IPS-NIHi7 (cell line): Measurements from ENCODE around the gene SAMD5.
"Not testable (repeated sequence)": the region's sequence is repeated elsewhere in the genome, so short reads cannot be mapped to it uniquely, and the experiment has no call there.

ENCODE experiments used
- DNase-seq: peaks from one replicate; pipeline ENCODE4 v3.0.0; 2012; ENCODE audit warnings: mixed read lengths; ENCODE audit errors: extremely low spot score

SAMD5 gene

DNA sequence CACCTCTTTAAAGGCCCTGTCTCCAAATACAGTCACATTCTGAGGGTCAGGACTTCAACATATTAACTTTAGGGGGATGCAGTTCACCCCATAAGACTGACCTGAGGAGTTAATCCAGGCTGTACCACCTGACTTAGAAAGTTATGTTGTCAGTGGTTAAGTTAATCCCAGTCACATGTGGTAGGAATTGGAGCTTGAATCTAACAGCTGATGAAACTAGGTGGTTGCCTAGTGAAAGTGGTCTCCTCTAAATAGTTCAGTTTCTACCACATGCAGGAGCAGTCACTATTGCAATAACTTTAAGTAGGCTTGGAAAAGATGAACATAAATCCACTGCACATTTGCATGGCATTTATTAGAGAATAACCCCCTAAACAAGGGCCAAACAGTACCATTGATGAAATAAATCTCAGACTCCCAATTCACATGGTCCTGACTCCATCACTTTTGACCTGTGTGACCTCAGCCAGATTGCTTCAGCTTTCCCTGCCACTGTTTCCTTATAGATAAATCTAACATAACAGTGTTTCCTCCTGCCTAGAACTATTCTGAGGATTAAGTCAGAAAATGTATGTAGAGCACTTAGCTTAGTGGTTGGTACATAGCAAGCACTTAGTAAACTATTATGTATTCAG is 20.1 kb downstream of the SAMD5 start:
- no peak for DNase-seq

DNA sequence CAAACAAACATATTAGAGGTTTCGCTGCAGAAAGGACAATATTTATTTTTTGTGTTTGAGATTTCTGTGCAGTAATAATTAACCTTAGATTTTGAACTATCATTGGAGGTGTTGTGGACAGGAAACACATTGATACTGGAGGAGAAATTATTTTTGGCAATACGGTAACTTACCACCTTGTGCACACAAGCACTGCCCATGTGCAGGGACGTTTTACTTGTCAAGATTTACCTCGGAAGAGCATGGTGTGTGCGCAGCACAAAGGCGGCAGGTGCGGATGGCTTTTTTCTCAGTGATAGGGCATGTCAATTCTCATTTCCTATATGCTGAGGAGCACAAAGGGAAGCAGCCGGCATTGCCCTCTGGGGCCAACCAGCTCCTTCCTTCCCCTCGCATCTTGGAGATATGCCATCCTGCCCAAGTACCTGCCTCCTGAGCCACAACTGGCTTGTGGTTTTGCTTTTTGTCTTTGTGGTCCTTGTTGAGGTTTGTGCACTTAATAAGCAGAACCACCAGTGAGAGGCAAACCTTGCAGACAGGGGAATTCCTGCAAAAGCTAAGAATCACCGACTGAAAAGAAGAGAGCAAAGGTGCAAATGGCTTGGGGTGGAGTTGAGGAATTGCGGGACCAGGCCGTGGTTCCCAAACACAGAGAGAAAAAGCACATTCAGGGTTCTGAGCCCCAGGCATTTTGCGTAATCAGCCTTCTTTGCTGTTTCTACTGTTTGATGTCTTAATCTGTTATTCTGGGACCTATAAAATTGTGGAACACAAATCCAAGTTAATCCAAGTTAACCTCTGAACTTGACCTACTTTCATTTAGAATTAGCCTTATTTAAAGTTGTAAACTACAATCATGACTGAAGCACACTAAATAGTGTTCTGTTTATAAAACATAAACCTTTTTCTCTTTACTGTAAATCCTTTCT is 21.9 kb downstream of the SAMD5 start:
- no peak for DNase-seq

DNA sequence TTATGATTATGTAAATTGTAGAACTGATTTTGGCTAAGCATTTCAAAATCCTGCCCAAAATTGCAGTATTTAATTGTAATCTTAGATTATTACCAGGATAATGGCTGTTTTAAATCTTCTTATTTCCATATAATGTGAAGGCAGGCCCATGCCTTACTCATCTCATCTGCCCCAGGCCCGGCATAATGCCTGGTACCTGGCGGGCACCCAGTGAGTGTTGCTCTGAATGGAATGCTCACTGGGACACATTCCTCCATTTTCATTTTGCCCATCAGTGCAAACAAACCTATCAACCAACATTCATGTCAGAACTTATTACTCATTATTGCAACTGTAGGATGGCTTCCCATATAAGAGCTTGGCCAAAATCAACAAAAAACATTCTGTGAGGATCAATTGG is 22.8 kb downstream of the SAMD5 start:
- no peak for DNase-seq

DNA sequence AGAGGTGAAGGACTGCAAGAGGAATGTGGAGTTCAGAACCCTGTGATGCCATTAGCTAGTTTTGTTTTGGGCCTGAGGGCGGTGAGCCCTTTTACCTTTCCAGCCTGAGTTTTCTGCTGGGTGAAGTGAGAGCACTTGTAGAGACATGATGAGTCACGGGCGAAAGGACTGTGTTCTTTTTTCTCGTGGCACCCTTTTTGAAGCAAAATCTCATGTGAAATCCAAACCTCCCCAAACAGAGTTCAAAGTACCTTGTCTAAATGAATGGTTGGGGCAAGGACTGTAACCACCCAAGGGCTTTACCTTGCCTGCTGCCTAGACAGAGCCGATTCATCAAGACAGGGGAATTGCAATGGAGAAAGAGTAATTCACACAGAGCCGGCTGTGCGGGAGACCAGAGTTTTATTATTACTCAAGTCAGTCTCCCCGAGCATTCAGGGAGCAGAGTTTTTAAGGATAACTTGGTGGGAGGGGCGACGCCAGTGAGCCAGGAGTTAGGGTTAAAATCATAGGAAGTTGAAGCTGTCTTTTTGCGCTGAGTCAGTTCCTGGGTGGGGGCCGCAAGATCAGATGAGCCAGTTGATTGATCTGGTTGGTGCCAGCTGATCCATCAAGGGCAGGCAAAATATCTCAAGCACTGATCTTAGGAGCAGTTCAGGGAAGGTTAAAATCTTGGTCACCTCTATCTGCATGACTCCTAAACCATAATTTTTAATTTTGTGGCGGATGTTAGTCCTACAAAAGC is 25.8 kb downstream of the SAMD5 start:
- DNase-seq: no peak

GRCh38 chr6:147538821-147539220 is 30.3 kb downstream of the SAMD5 start:
- no peak for DNase-seq

- no peak for DNase-seq
Measured at GRCh38 chr6:147540075-147540474, 31.6 kb downstream of the SAMD5 start.

- DNase-seq: not testable (repeated sequence)
Measured at GRCh38 chr6:147542436-147542835, 33.9 kb downstream of the SAMD5 start.

DNA sequence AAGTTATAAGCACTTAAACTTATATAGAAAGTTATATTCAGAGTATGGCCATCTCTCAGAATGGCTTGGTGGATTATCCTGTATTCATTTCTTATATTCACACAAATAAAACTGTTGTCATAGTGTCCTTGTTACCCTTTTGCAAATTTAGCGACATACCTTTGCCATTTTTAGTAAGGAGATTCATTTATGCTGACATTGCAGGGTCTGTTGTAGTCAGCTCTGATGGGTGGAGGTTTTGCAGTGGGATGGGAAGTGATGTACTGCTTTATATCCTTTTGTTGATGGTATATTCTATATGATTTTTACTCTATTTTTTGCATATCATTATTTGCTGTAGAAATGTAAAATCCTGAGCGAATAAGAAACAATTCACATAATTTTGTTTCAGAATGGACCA is 35.9 kb downstream of the SAMD5 start:
- no peak for DNase-seq

- DNase-seq: no peak
Measured at GRCh38 chr6:147546501-147547368, 38.2 kb downstream of the SAMD5 start.

- no peak for DNase-seq
Measured at GRCh38 chr6:147547369-147547902, 38.9 kb downstream of the SAMD5 start.

- no peak for DNase-seq
Measured at GRCh38 chr6:147548921-147549475, 40.5 kb downstream of the SAMD5 start.

DNA sequence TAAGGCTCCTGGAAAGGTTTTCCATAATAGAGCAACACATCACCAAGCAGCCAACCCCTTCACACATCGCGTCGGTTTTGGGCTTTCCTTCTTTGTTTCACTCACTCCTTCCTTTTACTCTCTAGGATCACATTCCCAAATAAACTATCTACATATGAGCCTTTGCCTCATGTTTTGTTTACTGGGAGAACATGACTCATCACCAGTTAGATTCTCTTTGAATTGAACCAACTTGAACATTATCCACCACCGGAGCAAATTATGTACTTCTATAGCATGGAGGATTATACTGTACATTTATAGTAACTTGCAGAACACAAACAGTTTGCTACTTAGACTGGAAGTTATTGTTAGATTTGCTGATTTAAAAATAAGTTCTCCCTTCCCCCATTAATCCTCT is 41.0 kb downstream of the SAMD5 start:
- DNase-seq: no peak

GRCh38 chr6:147551976-147552375 is 43.5 kb downstream of the SAMD5 start:
- no peak for DNase-seq

- DNase-seq: no peak
Measured at GRCh38 chr6:147553099-147553498, 44.6 kb downstream of the SAMD5 start.

GRCh38 chr6:147554281-147554680 is 45.8 kb downstream of the SAMD5 start:
- DNase-seq: no peak

DNA sequence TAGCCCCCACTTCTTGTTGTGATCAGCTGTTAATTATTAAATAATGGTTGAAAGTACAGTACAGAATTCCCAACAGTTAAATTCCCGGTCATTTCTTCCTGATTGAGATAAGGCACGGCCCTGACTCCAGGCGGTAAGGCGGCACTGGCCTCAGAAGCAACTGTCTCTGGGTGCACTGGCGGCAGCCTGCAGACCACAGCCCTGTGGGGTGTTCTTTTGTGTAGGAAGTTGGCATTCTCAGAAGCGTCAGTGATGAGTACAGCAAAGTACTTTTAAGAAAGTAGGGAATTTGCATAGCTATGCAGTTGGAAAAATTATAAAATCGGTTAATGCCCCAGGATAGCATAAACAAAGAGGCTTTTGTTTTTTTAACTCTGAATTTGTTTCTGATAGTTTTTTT is 50.5 kb downstream of the SAMD5 start:
- no peak for DNase-seq

- no peak for DNase-seq
Measured at GRCh38 chr6:147560670-147561069, 52.2 kb downstream of the SAMD5 start.

DNA sequence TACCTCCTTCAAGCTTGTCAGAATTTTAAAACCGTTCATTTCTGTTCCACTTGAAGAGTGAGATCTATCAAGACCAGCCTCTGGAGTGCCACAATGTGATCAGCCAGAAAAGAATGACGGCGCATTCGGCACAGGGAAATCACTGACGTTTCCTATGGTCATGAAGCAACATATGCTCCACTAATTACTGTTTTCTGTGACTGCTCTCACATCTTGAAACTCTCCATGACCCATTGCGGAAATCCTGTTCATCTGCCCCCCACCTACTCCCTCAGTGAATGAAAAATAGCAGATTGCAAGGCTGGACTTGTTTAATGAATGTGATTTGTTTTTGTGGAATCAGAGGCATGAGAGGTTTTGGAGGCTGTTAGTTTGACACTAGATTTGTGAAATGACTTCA is 53.2 kb downstream of the SAMD5 start:
- no peak for DNase-seq

GRCh38 chr6:147563472-147563871 is 55.0 kb downstream of the SAMD5 start:
- no peak for DNase-seq

DNA sequence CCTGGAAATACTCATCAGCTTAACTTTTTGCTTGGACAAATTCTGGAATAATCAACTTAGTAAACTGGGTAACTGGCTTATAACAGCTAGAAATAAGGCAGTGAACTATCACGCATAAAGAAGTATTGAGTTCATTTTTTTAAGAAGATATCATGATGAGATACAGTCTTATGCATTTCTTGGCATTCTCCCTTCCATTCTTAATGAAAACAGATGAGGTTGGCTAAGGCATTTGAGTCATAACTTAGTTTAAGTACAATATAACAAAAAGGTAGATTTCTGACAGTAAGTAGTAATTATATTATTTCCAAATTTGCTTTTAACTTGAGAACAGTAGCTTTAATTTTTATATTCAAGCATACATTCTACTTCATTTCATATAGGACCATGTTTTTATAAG is 56.1 kb downstream of the SAMD5 start:
- no peak for DNase-seq
